HuH-7 (cell line): ENCODE results near the gene DYNC1I1.

Source experiments
- DNase-seq: peaks from one replicate; pipeline ENCODE4 v3.0.0; 2011; ENCODE audit warnings: low spot score

Gene DYNC1I1

GRCh38 chr7:95793658-95794057, 21.3 kb downstream of the DYNC1I1 start:
- no peak for DNase-seq

DNA sequence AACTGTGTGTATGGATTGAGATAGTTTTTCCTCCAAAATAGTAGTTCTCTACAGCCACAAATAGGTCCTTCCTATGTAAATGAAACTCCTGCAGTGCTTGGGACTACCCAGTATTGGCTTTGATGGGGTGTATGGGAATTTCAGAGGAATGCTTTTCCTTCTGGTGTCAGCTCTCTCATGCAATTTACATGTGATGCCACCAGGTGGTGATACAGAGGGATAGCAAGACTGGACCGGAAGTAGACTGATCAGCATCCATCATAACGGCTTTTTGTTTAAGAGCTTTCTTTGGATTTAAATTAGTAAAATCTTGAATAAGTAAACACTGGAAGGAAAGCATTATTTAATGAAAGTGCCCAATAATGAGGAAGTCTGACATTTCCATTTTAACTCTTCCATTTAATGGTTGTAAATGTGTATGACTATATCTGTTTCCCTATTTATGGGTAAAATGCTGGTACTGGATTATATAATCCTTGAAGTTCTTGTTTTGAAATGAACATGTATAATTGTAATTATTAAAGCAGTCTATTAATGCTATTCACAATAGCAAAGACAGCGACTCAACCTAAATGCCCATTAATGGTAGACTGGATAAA, 22.7 kb downstream of the DYNC1I1 start:
- no peak for DNase-seq

DNA sequence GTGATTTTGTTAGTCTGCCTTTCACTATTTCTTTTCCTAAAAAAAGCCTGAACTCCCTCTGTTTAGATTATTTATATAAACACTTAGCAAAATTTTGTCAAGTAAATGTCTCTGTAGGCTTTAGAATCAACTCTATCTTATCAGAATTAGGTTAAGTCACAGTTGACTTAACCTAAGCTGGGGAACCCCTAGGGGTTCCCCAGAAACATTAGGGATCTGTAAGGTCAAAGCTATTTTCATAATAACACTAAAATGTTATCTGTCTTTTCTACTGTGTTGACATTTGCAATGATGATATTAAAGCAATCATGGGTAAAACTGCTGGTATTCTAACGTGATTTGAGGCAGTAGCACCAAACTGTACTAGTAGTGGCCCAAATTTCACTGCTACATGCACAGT, 24.3 kb downstream of the DYNC1I1 start:
- DNase-seq, result no peak

- no peak for DNase-seq
These were observed 26.1 kb downstream of the DYNC1I1 start for GRCh38 chr7:95798401-95798930.

DNA sequence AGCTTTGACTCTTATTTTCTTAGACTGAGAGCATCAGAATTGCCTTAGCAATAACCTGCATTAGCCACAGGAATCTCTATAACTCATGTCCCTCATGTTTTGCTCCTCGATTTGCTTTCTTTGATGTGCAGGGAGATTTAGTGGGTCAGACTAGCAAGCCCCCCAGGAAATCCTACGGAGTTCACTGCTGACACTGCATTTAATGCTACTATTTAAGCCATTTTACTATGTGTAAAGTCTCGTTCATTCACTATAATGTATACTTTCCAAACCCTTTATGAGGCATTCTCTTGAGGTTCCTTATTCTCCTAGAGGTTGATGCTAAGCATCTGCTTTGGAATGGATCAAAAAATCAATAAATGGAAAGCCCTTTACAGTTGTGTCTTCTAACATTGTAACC, 28.4 kb downstream of the DYNC1I1 start:
- no peak for DNase-seq

GRCh38 chr7:95802270-95802669, 29.9 kb downstream of the DYNC1I1 start:
- DNase-seq, result no peak

GRCh38 chr7:95804052-95804451, 31.7 kb downstream of the DYNC1I1 start:
- peak; percentile 15 for DNase-seq

DNA sequence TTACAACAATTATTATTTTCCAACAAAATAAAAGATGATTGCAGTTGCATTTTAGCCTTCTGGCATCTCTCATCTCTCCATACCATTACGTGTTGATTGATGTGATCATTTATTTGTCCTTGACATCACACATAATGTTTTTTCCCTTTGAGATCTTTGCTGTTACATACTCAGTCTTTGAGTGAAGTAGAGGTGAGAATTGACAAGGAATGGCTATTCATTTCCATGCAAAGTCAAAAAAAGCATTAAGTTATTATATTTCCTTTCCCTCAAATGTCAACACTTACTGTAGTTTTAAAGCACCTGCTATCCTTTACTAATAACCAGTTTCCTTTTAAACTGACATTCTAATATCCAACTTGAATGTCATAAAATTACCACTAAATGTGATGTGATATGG, 33.6 kb downstream of the DYNC1I1 start:
- DNase-seq, result no peak

GRCh38 chr7:95808396-95808795, 36.0 kb downstream of the DYNC1I1 start:
- DNase-seq, result no peak

GRCh38 chr7:95811846-95812445, 39.6 kb downstream of the DYNC1I1 start:
- no peak for DNase-seq

- DNase-seq, result no peak
These were observed 42.4 kb downstream of the DYNC1I1 start for GRCh38 chr7:95814721-95815120.

DNA sequence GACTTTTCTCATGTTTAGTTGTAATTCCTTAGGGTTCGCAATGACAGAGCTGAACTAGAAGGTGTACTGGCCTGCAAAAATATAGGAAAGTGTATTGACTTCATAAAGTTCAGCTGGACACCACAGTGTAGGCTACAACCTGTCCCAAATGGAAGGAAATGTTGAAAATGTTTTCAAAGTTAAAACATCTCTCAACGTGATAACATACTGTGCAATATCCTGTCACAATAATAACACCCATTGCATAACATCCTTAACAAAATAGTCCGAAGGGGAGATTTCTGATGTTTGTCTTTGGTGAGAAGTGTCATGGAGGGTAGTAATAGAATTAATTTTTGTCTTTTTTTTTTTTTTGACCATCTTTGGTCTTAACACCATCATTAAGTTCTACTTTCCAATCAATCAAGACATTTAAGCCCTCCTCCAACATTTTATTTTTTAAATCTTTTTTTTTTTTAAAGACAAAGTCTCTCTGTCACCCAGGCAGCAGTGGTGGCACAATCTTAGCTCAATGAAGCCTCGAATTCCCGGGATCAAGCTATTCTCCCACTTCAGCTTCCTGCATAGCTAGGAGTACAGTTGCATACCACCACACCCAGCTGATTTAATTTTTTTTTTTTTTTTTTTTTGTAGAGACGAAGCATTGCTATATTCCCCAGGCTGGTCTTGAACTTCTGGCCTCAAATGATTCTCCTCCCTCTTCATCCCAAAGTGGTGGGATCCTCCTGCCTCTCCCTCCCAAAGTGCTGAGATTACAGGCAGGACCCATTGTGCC, 45.7 kb downstream of the DYNC1I1 start:
- no peak for DNase-seq

DNA sequence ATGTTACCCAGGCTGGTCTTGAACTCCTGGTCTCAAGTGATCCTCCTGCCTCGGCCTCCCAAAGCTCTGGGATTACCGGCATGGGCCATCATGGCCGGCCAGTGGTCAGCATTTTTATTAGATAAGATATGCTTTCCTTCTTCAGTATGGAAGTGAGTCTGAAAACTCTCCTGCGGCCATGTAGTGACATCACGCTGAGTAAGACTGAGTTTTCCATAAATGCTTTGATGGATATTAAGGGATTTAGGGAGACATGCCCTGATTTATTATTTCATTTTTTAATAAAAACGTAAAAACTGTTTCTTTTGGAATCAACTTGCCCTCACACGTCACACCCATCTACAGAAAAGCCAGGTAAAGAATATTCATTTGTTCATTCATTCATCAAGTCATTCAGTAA, 48.4 kb downstream of the DYNC1I1 start:
- DNase-seq, result no peak

DNA sequence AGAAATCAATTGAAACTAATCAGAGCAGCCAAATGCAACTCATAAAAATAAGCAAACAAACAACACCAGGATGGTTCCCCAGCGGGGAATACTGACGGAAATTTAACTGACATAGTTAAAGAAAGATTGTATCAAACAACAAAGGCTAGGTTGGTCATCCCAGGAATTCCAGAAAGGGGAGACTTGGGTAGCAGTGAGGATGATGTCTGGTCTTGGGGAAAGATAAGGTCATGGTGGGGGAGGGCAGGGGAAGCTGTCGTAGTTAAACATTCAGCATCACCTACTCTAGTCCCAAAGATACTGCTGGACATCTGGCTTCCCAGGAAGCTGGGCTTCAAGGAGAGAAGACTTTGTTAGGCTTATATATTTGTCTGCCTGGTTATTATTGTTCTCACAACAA, 50.4 kb downstream of the DYNC1I1 start:
- DNase-seq, result no peak

DNA sequence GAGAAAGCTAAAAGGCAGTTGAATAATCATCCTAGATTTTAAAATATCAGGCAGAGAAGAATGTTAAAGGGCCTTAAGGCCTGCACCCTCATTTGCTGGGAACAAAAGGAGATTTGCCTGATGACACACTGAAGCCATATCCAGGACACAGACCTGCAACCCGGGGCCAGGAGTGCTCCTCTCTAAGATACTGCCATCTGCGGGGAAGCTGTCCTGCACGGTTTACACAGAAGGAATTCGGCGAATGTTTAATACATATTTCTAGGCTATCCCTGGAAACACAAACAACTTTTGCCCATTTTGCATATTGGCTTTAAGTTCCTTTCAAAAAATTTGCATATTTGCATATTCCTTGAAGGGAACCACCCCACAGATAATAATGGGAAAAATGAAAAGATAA, 52.3 kb downstream of the DYNC1I1 start:
- DNase-seq, result no peak

- no peak for DNase-seq
These were observed 56.8 kb downstream of the DYNC1I1 start for GRCh38 chr7:95828824-95829790.

GRCh38 chr7:95840953-95841950, 68.9 kb downstream of the DYNC1I1 start:
- peak; percentile 27 for DNase-seq

DNA sequence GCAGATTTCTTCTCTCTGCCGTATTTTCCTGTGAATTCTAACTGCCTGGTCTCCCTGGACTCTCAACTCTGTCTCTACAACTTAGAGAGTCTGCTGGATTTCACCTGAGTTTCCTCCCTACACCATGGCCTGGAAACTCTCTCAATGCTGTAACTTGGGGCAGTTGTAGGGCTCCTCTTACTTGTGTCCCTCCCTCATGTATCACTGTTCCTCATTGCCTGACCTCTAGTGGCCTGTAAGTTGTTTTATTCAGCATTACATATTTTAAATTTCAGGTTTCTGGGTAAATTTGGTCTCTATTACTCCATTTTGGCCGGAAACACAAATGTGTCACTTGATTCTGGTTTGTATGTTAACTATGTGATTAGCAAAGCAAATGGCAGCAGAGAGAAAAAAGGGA, 70.9 kb downstream of the DYNC1I1 start:
- no peak for DNase-seq

DNA sequence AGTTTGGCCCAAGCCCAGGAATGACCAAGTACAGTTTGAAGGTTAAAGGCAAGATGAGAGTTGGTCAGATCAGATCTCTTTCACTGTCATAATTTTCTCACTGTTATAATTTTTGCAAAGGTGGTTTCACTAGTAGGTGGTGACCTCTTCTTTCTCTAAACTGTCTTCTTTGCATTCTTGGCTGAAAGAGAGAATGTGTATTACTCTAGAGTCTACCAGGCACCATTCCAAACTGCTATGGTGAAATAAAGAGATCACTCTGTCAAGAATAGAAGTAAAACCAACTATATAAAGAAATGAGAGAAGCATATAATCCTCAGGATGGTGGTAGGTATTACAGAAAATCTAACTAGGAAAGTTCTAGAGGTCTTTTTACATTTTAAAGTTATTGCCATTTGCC, 72.7 kb downstream of the DYNC1I1 start:
- DNase-seq, result no peak

- DNase-seq, result no peak
These were observed 74.7 kb downstream of the DYNC1I1 start for GRCh38 chr7:95847061-95847460.

GRCh38 chr7:95859429-95859828, 87.1 kb downstream of the DYNC1I1 start:
- DNase-seq, result no peak
